CD4-positive, alpha-beta T cell (primary cell): ENCODE results near the gene ROBO2. TPM values are rescaled to one million over a fixed set of nuclear protein-coding genes. Genes with fewer than 3 reads are reported as not detected.

Source experiments
- ATAC-seq: fragments of 200-7000 bp; cut with Tn5 transposase; one replicate; pipeline ENCODE4 v1.10.0; 2022; ENCODE audit warnings: mild to moderate bottlenecking; ENCODE audit not compliant: poor library complexity
- CTCF ChIA-PET: fragments of 350-600 bp; sonication (Branson Sonifier 250); formaldehyde crosslinking; loops from one replicate; lab custom pipeline; 2021; ENCODE audit warnings: antibody characterized with exemption, inconsistent platforms; lab: Charles Lee
- POLR2A ChIA-PET: fragments of 350-600 bp; sonication (Branson Sonifier 250); formaldehyde crosslinking; loops from one replicate; lab custom pipeline; 2021; ENCODE audit warnings: antibody characterized with exemption, inconsistent platforms; lab: Charles Lee
- DNase-seq, 14 experiments: peaks; one replicate each; pipeline ENCODE4 v3.0.0-alpha.2; 2013 to 2020; ENCODE audit warnings: mixed read lengths in 2 of 14
- H3K27ac ChIP-seq, 2 donors: one replicate each; pipeline versions ENCODE4 v1.5.1 to v1.7.0; 2013; ENCODE audit warnings: low read length in 2 of 2, low read depth in 1 of 2, mild to moderate bottlenecking in 1 of 2
- H3K27me3 ChIP-seq, 2 experiments: 1 replicate in 1 of 2; 2 replicates in 1 of 2; pipeline versions ENCODE4 v1.6.1 to v1.7.0; 2013; ENCODE audit warnings: low read length in 2 of 2, control low read depth in 1 of 2, mild to moderate bottlenecking in 1 of 2, moderate library complexity in 1 of 2; ENCODE audit not compliant: insufficient read depth in 2 of 2, control insufficient read depth in 1 of 2
- H3K36me3 ChIP-seq: one replicate; pipeline ENCODE4 v1.6.1; 2013; ENCODE audit warnings: low read length, control low read depth; ENCODE audit not compliant: insufficient read depth
- H3K4me1 ChIP-seq: one replicate; pipeline ENCODE4 v1.6.1; 2013; ENCODE audit warnings: low read length, control low read depth; ENCODE audit not compliant: insufficient read depth
- H3K4me3 ChIP-seq: one replicate; pipeline ENCODE4 v1.5.1; 2013; ENCODE audit warnings: mild to moderate bottlenecking, low read length, moderate library complexity
- H3K9me3 ChIP-seq, 2 experiments: 1 replicate in 1 of 2; 2 replicates in 1 of 2; pipeline versions ENCODE4 v1.6.1 to v1.7.0; 2013; ENCODE audit warnings: low read length in 2 of 2, mild to moderate bottlenecking in 2 of 2, control low read depth in 1 of 2, moderate library complexity in 1 of 2; ENCODE audit not compliant: control insufficient read depth in 1 of 2, insufficient read depth in 1 of 2
- H3K27ac Mint-ChIP-seq: one replicate; pipeline ENCODE4 v1.8.0; 2020; ENCODE audit warnings: mixed read lengths
- H3K27me3 Mint-ChIP-seq: one replicate; pipeline ENCODE4 v1.8.0; 2021; ENCODE audit warnings: mixed read lengths
- H3K36me3 Mint-ChIP-seq: one replicate; pipeline ENCODE4 v1.8.0; 2021; ENCODE audit warnings: low read depth, mixed read lengths
- H3K4me1 Mint-ChIP-seq: one replicate; pipeline ENCODE4 v1.8.0; 2021; ENCODE audit warnings: low read depth, mixed read lengths
- H3K4me3 Mint-ChIP-seq: one replicate; pipeline ENCODE4 v1.8.0; 2020; ENCODE audit warnings: mild to moderate bottlenecking, mixed read lengths
- H3K9me3 Mint-ChIP-seq: one replicate; pipeline ENCODE4 v1.8.0; 2020; ENCODE audit warnings: mixed read lengths
- CTCF ChIP-seq: fragments of 200-600 bp; IDR thresholded peaks from one replicate; pipeline ENCODE4 v1.8.0; 2022; ENCODE audit warnings: antibody characterized with exemption, mild to moderate bottlenecking
- intact Hi-C, 2 experiments: fragments of 100-400 bp; cut with DNase I in 1 of 2; cut with micrococcal nuclease in 1 of 2; formaldehyde crosslinking; loops; one replicate each; pipeline versions ENCODE4 v1.15.1 to v1.9.0; 2023 to 2025; cut with DNase I, micrococcal nuclease
- total RNA-seq, 174 experiments: library from RNA in 2 of 174; stranded (reverse) in 2 of 174; gene quantifications; one replicate each; pipeline ENCODE4 v1.2.3 and lab custom pipeline; 2021 to 2026

The ROBO2 gene
- total RNA-seq, 2 experiments from 2014 or later = not detected

- Mint-ChIP-seq H3K36me3 (no peaks in the 10 kb centered on the region), H3K27ac (no peak overlapping the region), H3K4me1 (no peaks in the 10 kb centered on the region), H3K27me3 (no peaks in the 10 kb centered on the region), H3K9me3 (peaks cover 12% of the 10 kb centered on the region), H3K4me3 (no peak overlapping the region)
- no peak for ATAC-seq
- no peak overlapping the region for H3K27ac ChIP-seq
- intact Hi-C loops = no loop called here
- no peaks in the 10 kb centered on the region for H3K36me3 ChIP-seq
- ChIA-PET POLR2A (no interaction called here), CTCF (no interaction called here)
- no peaks in the 10 kb centered on the region for H3K27me3 ChIP-seq
- no peak for DNase-seq
- H3K4me3 ChIP-seq = no peak overlapping the region
- H3K4me1 ChIP-seq = no peaks in the 10 kb centered on the region
- no peak for TF ChIP-seq CTCF
- H3K9me3 ChIP-seq = peaks cover 0 to 3% of the 10 kb centered on the region in 2 experiments
These were observed 42.2 kb upstream of the ROBO2 start for GRCh38 chr3:76997733-76998132.

GRCh38 chr3:76998555-76998954, 41.3 kb upstream of the ROBO2 start:
- H3K4me1 Mint-ChIP-seq = no peaks in the 10 kb centered on the region
- H3K27ac Mint-ChIP-seq = no peak overlapping the region
- H3K4me3 ChIP-seq = no peak overlapping the region
- intact Hi-C loops = no loop called here
- H3K27me3 Mint-ChIP-seq = no peaks in the 10 kb centered on the region
- H3K9me3 Mint-ChIP-seq = peaks cover 12% of the 10 kb centered on the region
- H3K36me3 ChIP-seq = no peaks in the 10 kb centered on the region
- POLR2A ChIA-PET = no interaction called here
- CTCF ChIA-PET = no interaction called here
- H3K27me3 ChIP-seq = no peaks in the 10 kb centered on the region
- peaks cover 2 to 4% of the 10 kb centered on the region in 2 experiments for H3K9me3 ChIP-seq
- H3K4me1 ChIP-seq = no peaks in the 10 kb centered on the region
- H3K27ac ChIP-seq = no peak overlapping the region
- no peak for TF ChIP-seq CTCF
- DNase-seq (no peak), ATAC-seq (no peak)
- H3K4me3 Mint-ChIP-seq = no peak overlapping the region
- no peaks in the 10 kb centered on the region for H3K36me3 Mint-ChIP-seq

DNA sequence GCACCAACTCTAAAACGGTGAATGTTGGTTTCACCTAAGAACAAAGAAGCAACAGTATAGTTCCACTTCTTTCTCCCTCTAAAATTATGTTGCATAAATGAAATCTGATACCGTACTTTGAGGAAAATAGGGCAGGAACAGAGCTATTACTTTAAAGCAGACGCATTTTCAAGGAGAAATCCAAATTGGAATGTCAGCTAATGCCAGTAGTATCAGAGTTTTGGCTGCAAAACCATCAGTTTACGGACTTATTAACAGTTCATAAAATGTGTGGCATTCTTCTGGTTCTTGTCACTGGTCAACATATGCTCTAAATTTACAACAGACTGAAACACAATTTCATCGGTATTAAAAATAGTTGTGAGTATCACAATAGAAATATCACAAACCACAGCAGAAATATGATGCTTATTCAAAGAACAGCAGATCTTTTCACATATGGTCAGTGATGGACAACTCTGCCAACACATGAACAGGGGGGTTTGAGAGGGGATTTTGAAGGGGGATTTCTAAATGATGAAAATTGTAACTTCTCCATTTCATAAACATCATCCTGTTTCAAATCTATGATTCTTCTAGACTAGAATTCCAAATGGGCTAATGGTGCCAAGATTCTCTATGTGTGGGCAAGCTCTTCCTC, 38.7 kb upstream of the ROBO2 start:
- peaks cover 3 to 5% of the 10 kb centered on the region in 2 experiments for H3K9me3 ChIP-seq
- Mint-ChIP-seq H3K27ac (no peak overlapping the region), H3K36me3 (no peaks in the 10 kb centered on the region), H3K27me3 (no peaks in the 10 kb centered on the region), H3K4me3 (no peak overlapping the region), H3K9me3 (peaks cover 12% of the 10 kb centered on the region), H3K4me1 (no peaks in the 10 kb centered on the region)
- H3K27ac ChIP-seq = no peak overlapping the region
- no peak overlapping the region for H3K4me3 ChIP-seq
- ChIA-PET POLR2A (no interaction called here), CTCF (no interaction called here)
- H3K27me3 ChIP-seq = no peaks in the 10 kb centered on the region
- DNase-seq = no peak
- H3K4me1 ChIP-seq = no peaks in the 10 kb centered on the region
- no peak for ATAC-seq
- H3K36me3 ChIP-seq = no peaks in the 10 kb centered on the region
- intact Hi-C loops = no loop called here
- TF ChIP-seq CTCF = no peak
